DOHH2 (cell line): ENCODE results near the gene ZNF575.

Experiments used
- CTCF ChIP-seq: fragments of 200-600 bp; sonication (generic); IDR thresholded peaks from one replicate; pipeline ENCODE4 v1.5.1; 2014; ENCODE audit warnings: antibody characterized with exemption, mild to moderate bottlenecking, low read depth, low read length; ENCODE audit not compliant: poor library complexity, severe bottlenecking
- EZH2phosphoT487 ChIP-seq: fragments of 200-600 bp; sonication (generic); IDR thresholded peaks from 2 replicates; pipeline ENCODE4 v1.6.1; 2017; ENCODE audit warnings: borderline replicate concordance, mild to moderate bottlenecking, antibody characterized with exemption, low read length, moderate library complexity, mixed read lengths

GRCh38 chr19:43548706-43549105 is 15.7 kb downstream of the ZNF575 start:
- no peak for TF ChIP-seq CTCF
- no peak for TF ChIP-seq EZH2phosphoT487
